HG03025 (cell line): ENCODE results near the gene S100A6.
"Not testable (repeated sequence)": the region's sequence is repeated elsewhere in the genome, so short reads cannot be mapped to it uniquely, and the experiment has no call there.

Experiments used
- ATAC-seq: cut with Tn5 transposase; IDR thresholded peaks from one replicate; pipeline ENCODE4 v1.9.1; 2021; ENCODE audit warnings: mild to moderate bottlenecking, moderate library complexity; ENCODE audit not compliant: unreplicated experiment, low FRiP score

Gene S100A6

GRCh38 chr1:153533689-153534201, 2.0 kb downstream of the S100A6 start:
- no peak for ATAC-seq

GRCh38 chr1:153532769-153533599, 2.8 kb downstream of the S100A6 start:
- no peak for ATAC-seq

GRCh38 chr1:153532181-153532580, 3.6 kb downstream of the S100A6 start:
- no peak for ATAC-seq

DNA sequence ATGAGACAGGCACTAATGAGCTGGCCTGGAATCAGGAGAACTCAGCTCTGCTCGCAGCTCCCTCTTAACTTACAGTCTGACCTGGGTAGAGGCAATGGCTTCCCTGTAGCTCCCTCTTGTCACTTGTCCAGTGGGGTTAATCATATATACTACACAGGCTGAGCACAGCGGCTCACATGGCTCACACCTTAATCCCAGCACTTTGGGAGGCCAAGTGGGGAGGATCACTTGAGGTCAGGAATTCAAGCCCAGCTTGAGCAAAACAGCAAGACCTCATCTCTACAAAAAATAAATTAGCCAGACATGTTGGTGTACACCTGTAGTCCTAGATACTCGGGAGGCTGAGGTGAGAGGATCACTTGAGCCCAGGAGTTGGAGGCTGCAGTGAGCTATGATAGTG, 4.2 kb downstream of the S100A6 start:
- no peak for ATAC-seq

DNA sequence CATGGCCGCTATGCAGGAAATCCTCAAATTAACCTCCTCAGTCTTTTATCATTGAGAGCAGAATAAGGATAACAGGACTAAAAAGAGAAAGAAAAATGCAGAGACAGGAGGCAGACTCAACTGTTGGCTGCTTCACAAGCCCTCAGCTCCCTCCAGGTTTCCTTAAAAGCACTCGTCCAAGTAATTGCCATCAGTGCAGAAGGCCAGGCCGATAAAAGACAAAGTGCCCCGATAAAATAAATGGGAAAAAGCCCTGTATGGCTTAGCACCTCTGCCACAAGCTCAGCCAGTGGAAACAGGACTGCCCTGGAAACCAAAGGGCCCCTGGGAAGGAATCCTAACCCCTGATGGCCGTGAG, 8.1 kb downstream of the S100A6 start:
- ATAC-seq: no peak

DNA sequence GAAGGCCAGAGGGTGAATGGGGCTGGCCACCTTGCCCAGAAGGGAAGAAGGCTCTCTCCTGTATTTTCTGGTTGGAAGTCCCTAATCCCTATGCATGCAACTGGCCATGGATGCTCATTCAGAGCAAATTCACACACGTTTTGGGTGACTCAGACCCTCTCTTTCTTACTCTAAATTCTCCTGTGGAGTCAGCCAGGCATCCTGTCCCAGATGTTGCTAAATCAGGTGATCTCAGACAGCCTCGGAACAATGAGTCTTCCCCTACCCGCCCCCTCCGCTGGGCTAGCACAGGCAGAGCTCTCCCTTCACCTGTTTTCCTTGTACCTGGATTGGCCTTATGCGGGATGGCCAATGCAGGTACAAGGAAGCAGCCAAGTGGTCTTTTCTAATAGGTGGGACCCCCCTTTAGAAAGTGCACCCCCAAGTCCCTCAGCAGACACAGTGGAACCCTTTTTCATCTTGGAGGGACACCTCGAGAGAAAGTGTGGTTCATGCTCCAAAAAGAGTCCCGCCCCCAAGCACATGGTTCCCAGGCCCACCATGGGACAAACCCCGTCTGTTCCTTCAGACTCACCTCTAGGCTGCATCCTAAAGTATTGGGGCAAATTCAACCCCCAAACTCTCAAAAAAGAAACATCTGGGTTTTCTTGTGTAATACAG, 8.6 kb downstream of the S100A6 start:
- no peak for ATAC-seq

GRCh38 chr1:153526132-153526543, 9.7 kb downstream of the S100A6 start:
- ATAC-seq: no peak

DNA sequence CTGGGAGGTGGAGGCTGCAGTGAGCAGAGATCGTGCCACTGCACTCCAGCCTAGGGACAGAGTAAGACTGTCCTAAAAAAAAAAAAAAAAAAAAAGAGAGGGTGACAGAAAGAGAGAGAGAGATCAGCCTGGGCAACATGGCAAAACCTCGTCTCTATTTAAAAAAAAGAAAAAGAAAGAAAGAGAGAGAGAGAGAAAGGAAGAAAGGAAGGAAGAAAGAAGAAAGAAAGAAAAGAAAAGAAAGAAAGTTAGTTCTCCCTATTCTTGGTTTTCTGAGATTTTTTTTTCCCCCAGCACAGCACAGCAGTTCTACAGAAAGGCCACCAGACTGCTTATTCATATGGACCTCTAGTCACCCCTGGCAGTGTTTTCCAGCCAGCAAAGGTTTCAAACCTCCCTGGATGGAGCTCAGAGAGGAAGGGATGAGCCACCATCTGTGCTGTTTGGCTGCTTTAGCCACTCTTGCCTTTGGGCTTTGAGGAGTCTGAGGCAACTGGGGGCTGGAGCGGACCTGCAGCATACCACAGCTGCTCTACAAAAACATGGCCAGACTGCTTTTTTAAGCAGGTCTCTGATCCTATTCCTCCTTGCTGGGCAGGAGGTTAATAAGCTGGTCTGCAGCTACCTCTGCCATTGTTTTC, 10.6 kb downstream of the S100A6 start:
- no peak for ATAC-seq

- not testable (repeated sequence) for ATAC-seq
These were observed 13.3 kb downstream of the S100A6 start for GRCh38 chr1:153522353-153523048.

- ATAC-seq: not testable (repeated sequence)
These were observed 14.0 kb downstream of the S100A6 start for GRCh38 chr1:153521808-153522207.

DNA sequence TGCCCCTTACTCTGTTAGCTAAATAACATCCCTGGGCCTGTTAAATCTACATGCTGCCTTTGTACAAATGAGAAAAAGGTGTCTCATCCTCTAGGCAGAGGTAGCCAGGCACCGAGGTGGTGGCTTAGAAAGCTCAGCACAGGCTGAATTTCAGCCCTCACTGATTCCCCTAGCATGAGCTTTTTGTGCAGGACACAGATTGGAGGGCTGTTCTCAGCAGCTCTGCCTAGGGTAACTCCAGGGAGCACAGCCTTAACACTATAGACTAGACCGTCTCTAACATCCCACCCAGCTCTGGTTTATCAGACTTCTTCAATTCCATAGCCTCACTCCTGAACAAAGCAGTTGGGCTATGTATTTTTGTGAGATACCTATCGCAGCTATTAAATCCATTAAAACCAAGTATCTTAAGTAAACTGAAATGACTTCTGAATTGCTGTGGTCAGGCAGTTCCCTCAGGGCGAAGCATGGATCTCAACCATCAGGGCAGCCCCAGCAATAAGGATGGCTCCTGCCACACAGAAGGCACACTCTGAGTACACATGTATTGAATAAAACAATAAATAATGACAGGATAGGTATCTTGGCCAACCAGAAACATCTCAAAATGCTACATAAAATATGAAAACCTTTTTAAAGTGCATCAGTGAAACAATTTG, 14.8 kb downstream of the S100A6 start:
- no peak for ATAC-seq

DNA sequence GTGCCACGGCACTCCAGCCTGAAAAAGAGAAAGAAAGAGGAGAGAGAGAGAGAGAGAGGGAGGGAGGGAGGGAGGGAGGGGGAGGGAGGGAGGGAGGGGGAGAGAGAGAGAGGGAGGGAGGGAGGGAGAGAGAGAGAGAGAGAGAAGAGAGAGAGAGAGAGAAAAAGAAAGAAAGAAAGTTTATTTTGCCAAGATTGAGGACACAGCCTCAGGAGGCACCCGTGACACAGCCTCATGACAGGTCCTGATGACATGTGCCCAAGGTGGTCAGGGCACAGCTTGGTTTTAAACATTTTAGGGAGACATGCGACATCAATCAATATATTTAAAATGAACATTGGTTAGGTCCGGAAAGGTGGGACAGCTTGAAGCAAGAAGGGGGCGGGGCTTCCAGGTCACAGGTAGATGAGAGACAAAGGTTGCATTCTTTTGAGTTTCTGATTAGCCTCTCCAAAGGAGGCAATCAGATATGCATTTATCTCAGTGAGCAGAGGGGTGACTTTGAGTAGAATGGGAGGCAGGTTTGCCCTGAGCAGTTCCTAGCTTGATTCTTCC, 15.6 kb downstream of the S100A6 start:
- ATAC-seq: not testable (repeated sequence)

DNA sequence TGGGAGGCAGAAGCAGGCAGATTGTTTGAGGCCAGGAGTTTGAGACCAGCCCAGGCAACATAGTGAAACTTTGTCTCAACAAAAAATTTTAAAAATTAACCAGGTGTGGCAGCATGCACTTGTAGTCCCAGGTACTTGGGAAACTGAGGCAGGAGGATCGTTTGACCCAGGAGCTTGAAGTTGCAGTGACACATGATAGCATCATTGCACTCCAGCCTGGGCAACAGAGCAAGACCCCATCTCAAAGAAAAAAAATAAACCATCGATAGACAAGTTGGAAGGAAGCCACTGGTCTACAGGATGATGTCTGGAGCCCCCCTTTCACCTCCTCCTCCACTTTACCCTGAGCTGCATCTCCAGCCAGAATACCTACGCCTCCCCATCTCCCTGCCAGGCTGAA, 16.5 kb downstream of the S100A6 start:
- ATAC-seq: no peak

DNA sequence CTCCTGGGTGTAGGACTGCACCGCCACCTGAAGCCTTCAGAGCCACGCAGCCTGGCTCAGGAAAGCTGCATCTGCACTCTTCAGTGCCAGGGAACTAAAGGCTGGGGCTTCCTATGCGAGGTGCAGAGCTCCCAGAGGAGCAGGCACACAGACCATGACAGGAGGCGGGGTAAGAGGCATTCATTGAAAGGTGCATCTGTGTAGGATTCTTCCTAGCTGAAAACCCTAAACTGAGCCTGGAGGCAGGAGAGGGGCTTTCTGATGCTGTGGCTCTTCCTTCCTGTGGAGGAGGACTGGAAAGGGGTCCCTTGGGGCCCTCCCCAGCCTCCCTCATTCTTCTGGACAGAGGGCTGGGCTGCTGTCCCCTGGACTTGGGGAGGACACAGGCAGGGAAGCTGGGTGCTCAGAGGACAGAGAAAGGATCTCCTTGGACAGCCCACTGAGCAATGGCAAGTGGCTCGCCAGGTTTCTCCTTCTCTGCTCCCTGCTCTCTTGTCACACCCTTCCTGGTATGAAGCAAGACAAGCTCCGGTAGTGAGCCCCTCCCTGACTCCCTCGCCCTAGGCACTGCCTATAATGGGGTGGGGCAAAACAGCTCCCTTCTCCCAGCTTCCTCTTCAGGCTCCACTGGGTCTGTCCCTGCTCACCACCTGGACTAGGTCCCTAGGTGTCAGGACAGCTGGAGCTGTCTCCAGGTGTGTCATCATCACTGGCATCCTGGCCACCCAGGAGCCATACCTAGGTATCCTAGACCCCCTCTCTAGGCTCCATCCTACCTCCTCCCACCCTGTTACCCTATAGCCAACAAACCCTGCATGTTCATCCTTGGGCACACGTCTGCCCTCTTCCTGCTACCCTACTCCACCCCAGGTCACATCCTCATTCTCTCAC, 20.0 kb downstream of the S100A6 start:
- ATAC-seq: no peak

DNA sequence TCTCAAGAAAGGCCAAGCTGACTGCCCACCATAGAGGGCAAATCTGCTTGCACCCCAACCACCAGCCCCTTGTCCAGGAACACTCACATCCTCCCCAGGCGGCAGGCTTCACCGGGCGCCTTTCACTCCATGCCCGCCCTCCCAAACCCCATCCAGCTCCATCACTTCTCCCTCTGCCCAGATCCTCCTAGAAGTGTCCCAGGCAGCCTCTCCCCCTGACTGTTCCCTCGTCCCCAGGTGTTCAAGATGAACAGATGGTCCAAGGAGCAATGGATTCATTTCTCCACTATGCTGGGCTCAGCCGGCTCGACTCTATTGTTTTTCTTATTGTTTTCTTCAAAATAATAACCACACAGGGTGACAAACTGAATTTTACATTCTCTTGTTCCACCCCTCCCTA, 22.1 kb downstream of the S100A6 start:
- no peak for ATAC-seq

DNA sequence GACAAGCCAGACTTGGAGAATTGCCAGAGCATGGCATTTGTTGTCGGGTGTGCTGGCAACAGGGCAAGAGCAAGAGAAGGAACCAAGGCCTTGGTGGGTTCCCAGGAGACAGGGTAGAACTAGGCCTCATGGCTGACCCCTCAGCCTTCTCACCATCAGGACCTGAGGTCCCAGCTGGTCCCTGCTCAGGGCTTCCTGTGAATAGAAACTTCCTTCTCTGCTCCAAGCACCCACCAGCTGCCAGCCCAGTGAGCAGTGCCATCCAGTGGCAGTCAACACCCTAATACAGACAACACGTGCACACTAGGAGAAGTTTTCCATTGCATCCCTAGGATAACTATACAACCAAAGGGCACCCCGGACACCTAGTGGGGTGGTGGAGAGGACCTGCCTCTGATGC, 22.8 kb downstream of the S100A6 start:
- no peak for ATAC-seq

DNA sequence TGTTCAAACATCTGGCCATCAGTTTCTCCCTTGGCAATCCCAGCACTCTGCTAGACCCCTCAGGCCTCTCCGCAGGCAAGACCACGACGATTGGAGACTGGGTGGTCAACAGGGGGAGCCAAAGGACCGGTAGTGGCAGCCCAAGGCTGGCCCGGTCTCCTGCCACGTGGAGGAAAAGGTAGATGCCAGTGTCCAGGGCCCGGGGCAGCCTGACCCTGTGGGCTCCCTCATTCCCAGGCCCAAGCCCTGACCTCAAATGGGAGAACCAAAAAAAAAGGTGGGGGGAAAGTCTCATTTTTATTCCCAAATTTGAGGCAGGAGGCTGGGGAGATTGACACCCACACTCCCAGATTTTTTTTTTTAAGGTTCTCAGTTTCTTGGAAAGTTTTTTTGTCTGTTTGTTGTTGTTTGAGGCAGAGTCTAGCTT, 24.8 kb downstream of the S100A6 start:
- no peak for ATAC-seq

GRCh38 chr1:153509729-153510354, 25.9 kb downstream of the S100A6 start:
- ATAC-seq: no peak

DNA sequence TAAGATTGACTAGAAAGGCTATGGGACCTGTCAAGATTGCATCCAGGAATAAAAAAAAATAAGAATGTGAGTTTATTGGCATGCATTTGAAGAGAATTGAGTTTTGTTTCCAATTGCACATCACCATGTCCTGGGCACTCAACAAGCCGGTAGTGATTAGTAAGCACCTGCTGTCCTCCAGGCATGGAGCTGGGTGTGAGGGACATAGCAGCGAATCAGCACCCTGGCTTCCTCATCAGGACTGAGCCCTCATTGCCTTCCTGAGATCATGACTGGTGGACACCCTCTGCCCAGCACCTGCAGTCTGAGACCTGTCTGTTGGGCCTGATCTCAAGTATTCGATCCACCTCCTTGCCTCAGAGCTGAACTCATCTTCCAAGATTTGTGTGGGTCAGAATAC, 26.8 kb downstream of the S100A6 start:
- ATAC-seq: no peak
